Keratinocyte (primary cell): ENCODE data around the gene PPWD1. TPM values are rescaled to one million over a fixed set of nuclear protein-coding genes. Genes with fewer than 3 reads are reported as not detected.
"Not testable (repeated sequence)": the region's sequence is repeated elsewhere in the genome, so short reads cannot be mapped to it uniquely, and the experiment has no call there.

Source experiments
- DNase-seq: peaks from one replicate; pipeline ENCODE4 v3.0.0-alpha.2; 2011; ENCODE audit warnings: low read depth, missing footprints, low spot score
- FAIRE-seq: peaks from 2 replicates; lab custom pipeline; 2011; peaks lifted over from hg19 to GRCh38; lab: Jason Lieb, UNC
- H2AFZ ChIP-seq: 2 replicates; pipeline ENCODE4 v1.6.0; 2012; ENCODE audit warnings: low read length, control low read depth, inconsistent platforms; ENCODE audit not compliant: control insufficient read depth
- H3K27ac ChIP-seq: 2 replicates; pipeline ENCODE4 v1.5.1; 2011; ENCODE audit warnings: low read length; ENCODE audit not compliant: control insufficient read depth, insufficient read depth
- H3K27me3 ChIP-seq: 3 replicates; pipeline ENCODE4 v1.6.0; 2011; ENCODE audit warnings: low read length; ENCODE audit not compliant: control insufficient read depth, insufficient read depth; ENCODE audit errors: extremely low read depth
- H3K36me3 ChIP-seq, 2 experiments: 2 replicates in 1 of 2; 3 replicates in 1 of 2; pipeline ENCODE4 v1.5.1; 2011; ENCODE audit warnings: low read length in 2 of 2, mild to moderate bottlenecking in 1 of 2; ENCODE audit not compliant: control insufficient read depth in 2 of 2, insufficient read depth in 2 of 2; ENCODE audit errors: extremely low read depth in 1 of 2
- H3K4me1 ChIP-seq: 3 replicates; pipeline ENCODE4 v1.5.1; 2011; ENCODE audit warnings: low read length; ENCODE audit not compliant: control insufficient read depth, insufficient read depth; ENCODE audit errors: extremely low read depth
- H3K4me2 ChIP-seq: 3 replicates; pipeline ENCODE4 v1.6.0; 2011; ENCODE audit warnings: low read depth, low read length; ENCODE audit not compliant: control insufficient read depth, insufficient read depth; ENCODE audit errors: extremely low read depth
- H3K4me3 ChIP-seq, 3 experiments: fragments of 200-600 bp in 1 of 3; sonication (generic) in 1 of 3; 2 replicates in 2 of 3; 3 replicates in 1 of 3; pipeline ENCODE4 v1.5.1; 2011 to 2016; ENCODE audit warnings: low read length in 3 of 3, mild to moderate bottlenecking in 3 of 3, control low read depth in 2 of 3, inconsistent platforms in 1 of 3, low read depth in 1 of 3, mixed read lengths in 1 of 3, mixed run types in 1 of 3, moderate library complexity in 1 of 3; ENCODE audit not compliant: control insufficient read depth in 2 of 3, insufficient read depth in 2 of 3; ENCODE audit errors: extremely low read depth in 1 of 3
- H3K79me2 ChIP-seq: 2 replicates; pipeline ENCODE4 v1.6.0; 2012; ENCODE audit warnings: low read length; ENCODE audit not compliant: control insufficient read depth, insufficient read depth
- H3K9ac ChIP-seq: 3 replicates; pipeline ENCODE4 v1.6.0; 2011; ENCODE audit warnings: low read length; ENCODE audit not compliant: control insufficient read depth, insufficient read depth; ENCODE audit errors: extremely low read depth
- H3K9me1 ChIP-seq: 3 replicates; pipeline ENCODE4 v1.6.0; 2011; ENCODE audit warnings: low read length; ENCODE audit not compliant: control insufficient read depth, insufficient read depth; ENCODE audit errors: extremely low read depth
- H3K9me3 ChIP-seq: 2 replicates; pipeline ENCODE4 v1.5.1; 2012; ENCODE audit warnings: low read depth, low read length; ENCODE audit not compliant: control insufficient read depth
- H4K20me1 ChIP-seq: 3 replicates; pipeline ENCODE4 v1.6.0; 2011; ENCODE audit warnings: low read length; ENCODE audit not compliant: control insufficient read depth, insufficient read depth; ENCODE audit errors: extremely low read depth
- EZH2 ChIP-seq: IDR thresholded peaks from one replicate; pipeline ENCODE4 v1.6.1; 2012; ENCODE audit warnings: inconsistent platforms, mild to moderate bottlenecking, low read length, moderate library complexity
- dilution Hi-C: fragments of 300-500 bp; cut with MboI; formaldehyde crosslinking; loops from one replicate; pipeline ENCODE4 v1.7.0; 2020; ENCODE audit warnings: low sequenced_read_pairs; ENCODE audit not compliant: extremely low pct_ligation_motif_present
- polyA plus RNA-seq, 5 experiments: library from polyadenylated mRNA; depleted of rRNA in 3 of 5; stranded (reverse) in 3 of 5; stranded (forward) in 1 of 5; unstranded in 1 of 5; fragments of >200 nt; gene quantifications; 1 replicate in 1 of 5; 2 replicates in 3 of 5; 3 replicates in 1 of 5; pipeline versions ENCODE4 v1.2.1 to v1.2.3, GENCODE V29; 2011 to 2012; ENCODE audit warnings: missing spikeins in 2 of 5, low read depth in 1 of 5, low replicate concordance in 1 of 5
- TF ChIP-seq, protein P1 (sequence below), 3 experiments: IDR thresholded peaks in 1 of 3; conservative IDR thresholded peaks in 1 of 3; optimal IDR thresholded peaks in 1 of 3; 2 replicates in 2 of 3; 3 replicates in 1 of 3; pipeline versions ENCODE3 to v1.5.1; 2011; ENCODE audit warnings: low read length in 3 of 3, mild to moderate bottlenecking in 3 of 3, moderate library complexity in 2 of 3, control low read depth in 1 of 3, inconsistent platforms in 1 of 3; ENCODE audit not compliant: insufficient read depth in 2 of 3; ENCODE audit errors: extremely low read depth in 1 of 3

The PPWD1 gene
- polyA plus RNA-seq, 1 donor (not counting 4 experiments of a cell fraction or from before 2014, with no cell fraction given) = 18.3 TPM

DNA sequence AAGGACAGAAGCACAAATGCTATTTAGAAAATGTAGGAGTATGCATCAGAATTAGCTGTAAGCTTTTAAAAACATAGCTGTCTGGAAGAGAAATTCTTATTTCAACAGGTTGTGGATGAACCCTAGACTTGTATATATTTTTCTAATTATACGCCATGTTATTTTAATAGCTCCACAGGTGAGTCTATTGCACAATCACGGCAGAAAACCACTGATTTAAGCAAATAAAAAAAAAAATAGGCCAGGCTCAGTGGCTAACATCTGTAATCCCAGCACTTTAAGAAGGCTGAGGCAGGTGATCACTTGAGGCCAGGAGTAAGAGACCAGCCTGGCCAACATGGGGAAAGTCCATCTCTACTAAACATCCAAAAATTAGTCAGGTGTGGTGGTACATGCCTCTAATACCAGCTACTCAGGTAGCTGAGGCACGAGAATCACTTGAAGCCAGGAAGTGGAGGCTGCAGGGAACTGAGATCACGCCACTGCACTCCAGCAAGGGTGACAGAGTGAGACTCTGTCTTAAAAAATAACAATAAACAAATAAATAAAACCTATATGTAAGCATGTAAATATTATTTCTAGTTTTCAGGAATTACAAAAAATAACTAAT is 49.3 kb downstream of the PPWD1 start:
- dilution Hi-C loops = no loop called here
- DNase-seq = no peak
- Histone ChIP-seq H3K4me2 (no peak overlapping the region), H3K4me3 (no peak overlapping the region), H3K36me3 (peaks cover 2 to 6% of the 10 kb centered on the region in 2 experiments), H3K9me3 (no peaks in the 10 kb centered on the region), H3K9ac (no peak overlapping the region), H3K27me3 (no peaks in the 10 kb centered on the region), H3K4me1 (peaks cover 6% of the 10 kb centered on the region), H3K27ac (no peak overlapping the region), H3K79me2 (no peaks in the 10 kb centered on the region), H2AFZ (no peak overlapping the region), H3K9me1 (no peaks in the 10 kb centered on the region), H4K20me1 (no peaks in the 10 kb centered on the region)
- FAIRE-seq = no peak
- TF ChIP-seq, protein P1, sequence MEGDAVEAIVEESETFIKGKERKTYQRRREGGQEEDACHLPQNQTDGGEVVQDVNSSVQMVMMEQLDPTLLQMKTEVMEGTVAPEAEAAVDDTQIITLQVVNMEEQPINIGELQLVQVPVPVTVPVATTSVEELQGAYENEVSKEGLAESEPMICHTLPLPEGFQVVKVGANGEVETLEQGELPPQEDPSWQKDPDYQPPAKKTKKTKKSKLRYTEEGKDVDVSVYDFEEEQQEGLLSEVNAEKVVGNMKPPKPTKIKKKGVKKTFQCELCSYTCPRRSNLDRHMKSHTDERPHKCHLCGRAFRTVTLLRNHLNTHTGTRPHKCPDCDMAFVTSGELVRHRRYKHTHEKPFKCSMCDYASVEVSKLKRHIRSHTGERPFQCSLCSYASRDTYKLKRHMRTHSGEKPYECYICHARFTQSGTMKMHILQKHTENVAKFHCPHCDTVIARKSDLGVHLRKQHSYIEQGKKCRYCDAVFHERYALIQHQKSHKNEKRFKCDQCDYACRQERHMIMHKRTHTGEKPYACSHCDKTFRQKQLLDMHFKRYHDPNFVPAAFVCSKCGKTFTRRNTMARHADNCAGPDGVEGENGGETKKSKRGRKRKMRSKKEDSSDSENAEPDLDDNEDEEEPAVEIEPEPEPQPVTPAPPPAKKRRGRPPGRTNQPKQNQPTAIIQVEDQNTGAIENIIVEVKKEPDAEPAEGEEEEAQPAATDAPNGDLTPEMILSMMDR (optimal IDR thresholded peaks at IDR 0.05 in 1 of 3, IDR thresholded peaks at IDR 0.05 in 1 of 3, conservative IDR thresholded peaks at IDR 0.05 in 1 of 3; ENCODE audit: extremely low read depth in 1 of 3, insufficient read depth in 2 of 3, low read length in 3 of 3) = no peak
- TF ChIP-seq EZH2 = no peak

DNA sequence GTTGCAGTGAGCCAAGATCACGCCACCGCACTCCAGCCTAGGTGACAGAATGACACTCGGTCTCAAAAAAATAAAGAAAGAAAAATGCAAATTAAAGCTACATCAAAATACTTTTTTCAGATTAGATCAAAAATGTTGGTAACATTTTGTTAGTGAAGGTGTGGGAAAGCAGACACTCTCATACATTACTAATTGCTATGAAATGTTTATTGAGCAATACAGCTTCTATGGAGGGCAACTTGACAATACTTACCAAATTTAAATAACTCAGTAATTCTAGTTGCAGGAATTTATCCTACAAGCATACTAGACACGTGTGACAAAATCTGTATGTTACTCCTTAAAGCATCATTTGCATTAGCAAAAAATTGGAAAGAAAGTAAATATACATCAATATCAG is 56.9 kb downstream of the PPWD1 start:
- no peak overlapping the region for H2AFZ ChIP-seq
- H3K27me3 ChIP-seq = no peaks in the 10 kb centered on the region
- H3K4me1 ChIP-seq = peaks cover 11% of the 10 kb centered on the region
- no peaks in the 10 kb centered on the region for H4K20me1 ChIP-seq
- peaks cover 0 to 1% of the 10 kb centered on the region in 2 experiments for H3K36me3 ChIP-seq
- peaks cover 2% of the 10 kb centered on the region for H3K9me1 ChIP-seq
- peaks cover 42% of the 10 kb centered on the region for H3K79me2 ChIP-seq
- no peak overlapping the region for H3K4me2 ChIP-seq
- dilution Hi-C loops = no loop called here
- H3K9me3 ChIP-seq = no peaks in the 10 kb centered on the region
- H3K9ac ChIP-seq = no peak overlapping the region
- no peak overlapping the region for H3K27ac ChIP-seq
- FAIRE-seq (no peak), DNase-seq (no peak)
- TF ChIP-seq, protein P1 (optimal IDR thresholded peaks at IDR 0.05 in 1 of 3, IDR thresholded peaks at IDR 0.05 in 1 of 3, conservative IDR thresholded peaks at IDR 0.05 in 1 of 3; ENCODE audit: extremely low read depth in 1 of 3, insufficient read depth in 2 of 3, low read length in 3 of 3) = no peak
- TF ChIP-seq EZH2 = no peak
- no peak overlapping the region for H3K4me3 ChIP-seq

DNA sequence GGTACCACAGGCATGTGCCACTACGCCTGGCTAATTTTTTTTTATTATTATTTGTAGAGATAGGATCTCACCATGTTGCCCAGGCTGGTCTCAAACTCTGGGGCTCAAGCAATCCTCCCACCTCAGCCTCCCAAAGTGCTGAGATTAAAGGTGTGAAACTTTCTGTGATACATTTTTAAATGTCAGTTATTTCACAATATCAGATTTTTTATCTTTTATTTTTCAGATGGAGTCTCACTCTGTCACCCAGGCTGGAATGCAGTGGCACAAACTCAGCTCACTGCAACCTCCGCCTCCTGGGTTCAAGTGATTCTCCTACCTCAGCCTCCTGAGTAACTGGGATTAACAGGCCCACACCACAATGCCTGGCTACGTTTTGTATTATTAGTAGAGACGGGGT is 58.9 kb downstream of the PPWD1 start:
- H3K27me3 ChIP-seq, H3K36me3 ChIP-seq, H4K20me1 ChIP-seq, H3K4me3 ChIP-seq, H3K4me2 ChIP-seq, H3K9ac ChIP-seq, H3K9me3 ChIP-seq, FAIRE-seq, H3K9me1 ChIP-seq, H2AFZ ChIP-seq, DNase-seq, H3K27ac ChIP-seq, dilution Hi-C loops: not testable (repeated sequence)
- peaks cover 60% of the 10 kb centered on the region for H3K79me2 ChIP-seq
- H3K4me1 ChIP-seq = peaks cover 17% of the 10 kb centered on the region
